ENCODE data around the gene DSCAM.
"Not testable (repeated sequence)": the region's sequence is repeated elsewhere in the genome, so short reads cannot be mapped to it uniquely, and the experiment has no call there.

DSCAM gene

DNA sequence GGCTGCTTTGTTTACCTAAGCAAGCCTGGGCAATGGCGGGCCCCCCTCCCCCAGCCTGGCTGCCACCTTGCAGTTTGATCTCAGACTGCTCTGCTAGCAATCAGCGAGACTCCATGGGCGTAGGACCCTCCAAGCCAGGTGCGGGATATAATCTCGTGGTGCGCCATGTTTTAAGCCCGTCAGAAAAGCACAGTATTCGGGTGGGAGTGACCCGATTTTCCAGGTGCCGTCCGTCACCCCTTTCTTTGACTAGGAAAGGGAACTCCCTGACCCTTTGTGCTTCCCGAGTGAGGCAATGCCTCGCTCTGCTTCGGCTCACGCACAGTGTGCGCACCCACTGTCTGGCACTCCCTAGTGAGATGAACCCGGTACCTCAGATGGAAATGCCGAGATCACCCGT is 818.6 kb downstream of the DSCAM start:
- in situ Hi-C loops (cut with MboI; ENCODE audit: low sequenced_read_pairs), result not testable (repeated sequence)

DNA sequence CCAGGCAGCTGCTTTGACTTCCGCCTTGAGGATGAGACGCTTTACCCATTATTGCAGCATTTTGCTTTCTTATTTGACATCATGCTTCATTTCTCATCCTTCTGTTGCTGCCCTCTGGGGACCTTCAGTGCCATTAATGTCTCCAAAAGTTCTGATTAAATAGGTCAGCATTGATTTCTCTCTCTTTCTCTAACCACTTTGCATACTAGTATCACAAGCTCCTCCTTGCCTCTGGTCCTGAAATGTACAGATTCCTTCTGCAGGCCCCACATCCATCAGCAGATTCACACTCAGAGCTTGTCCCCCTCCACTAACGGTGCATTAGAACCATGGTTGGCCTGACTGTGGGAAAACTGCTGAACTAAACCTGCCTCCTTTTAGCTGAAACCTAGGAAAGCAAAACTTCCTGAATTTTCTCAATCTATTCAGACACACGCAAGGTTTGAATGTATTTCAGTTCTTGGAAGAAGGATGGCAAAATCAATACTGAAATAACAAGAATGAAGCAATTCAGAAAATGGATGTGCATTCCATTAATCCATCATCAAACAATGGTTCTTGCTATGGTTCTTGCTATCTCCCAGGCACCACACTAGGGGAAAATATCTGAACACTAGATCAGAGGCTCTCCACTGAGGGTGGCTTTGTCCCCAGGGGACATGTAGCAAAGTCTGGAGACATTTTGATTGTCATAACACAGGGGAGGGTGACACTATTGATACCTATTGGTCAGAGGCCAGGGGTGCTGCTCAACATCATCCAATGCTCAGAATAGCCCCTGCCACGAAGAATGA is 825.2 kb downstream of the DSCAM start:
- in situ Hi-C loops (cut with MboI; ENCODE audit: low sequenced_read_pairs), result no loop called here

DNA sequence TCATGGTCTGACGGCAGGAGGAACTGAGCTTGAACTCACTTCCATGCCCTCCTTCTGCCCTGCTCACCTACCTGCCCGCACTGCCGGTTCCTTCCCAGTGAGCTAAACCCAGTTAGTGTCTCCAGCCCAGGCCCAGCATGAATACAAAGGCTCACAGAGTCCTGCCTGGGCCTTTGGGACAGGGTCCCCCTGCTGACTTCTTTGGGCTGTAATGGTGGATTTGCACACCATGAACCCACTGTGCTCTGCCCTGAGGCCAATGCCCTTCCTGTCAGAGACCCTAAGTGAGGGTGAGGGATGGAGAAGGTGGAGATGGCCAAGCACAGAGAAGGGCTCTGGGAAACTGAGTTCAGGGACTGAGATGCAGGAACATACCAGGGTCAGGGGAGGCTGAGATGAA is 826.3 kb downstream of the DSCAM start:
- in situ Hi-C loops (cut with MboI; ENCODE audit: low sequenced_read_pairs), result no loop called here

DNA sequence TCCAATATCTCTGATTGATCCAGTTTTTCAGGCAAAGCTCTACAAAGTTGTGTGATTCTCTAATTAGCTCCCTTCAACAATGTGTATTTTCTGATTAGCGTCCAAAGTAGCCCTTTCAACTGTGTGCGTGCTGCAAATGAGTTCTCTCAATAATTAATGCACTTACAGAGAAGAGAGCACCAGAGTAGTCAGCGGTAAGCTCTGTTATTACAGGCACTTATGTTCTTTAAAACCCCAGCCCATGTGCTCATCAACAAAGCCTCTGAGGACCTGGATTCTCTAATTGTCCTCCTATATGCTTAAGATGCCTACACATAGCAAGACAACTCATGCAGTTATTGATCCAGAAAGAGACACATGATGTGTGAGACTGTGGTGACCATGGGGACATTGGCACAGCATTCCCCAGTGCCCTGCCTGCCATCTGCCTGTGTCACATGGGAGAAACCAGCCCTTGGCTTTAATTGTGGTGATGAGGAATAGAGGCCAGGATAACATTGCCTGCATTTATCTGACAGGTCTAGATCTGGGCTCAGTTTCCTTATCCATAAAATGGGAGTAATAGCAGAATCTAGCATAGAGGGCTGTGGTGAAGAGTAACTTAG is 828.0 kb downstream of the DSCAM start:
- in situ Hi-C loops (cut with MboI; ENCODE audit: low sequenced_read_pairs), result no loop called here

DNA sequence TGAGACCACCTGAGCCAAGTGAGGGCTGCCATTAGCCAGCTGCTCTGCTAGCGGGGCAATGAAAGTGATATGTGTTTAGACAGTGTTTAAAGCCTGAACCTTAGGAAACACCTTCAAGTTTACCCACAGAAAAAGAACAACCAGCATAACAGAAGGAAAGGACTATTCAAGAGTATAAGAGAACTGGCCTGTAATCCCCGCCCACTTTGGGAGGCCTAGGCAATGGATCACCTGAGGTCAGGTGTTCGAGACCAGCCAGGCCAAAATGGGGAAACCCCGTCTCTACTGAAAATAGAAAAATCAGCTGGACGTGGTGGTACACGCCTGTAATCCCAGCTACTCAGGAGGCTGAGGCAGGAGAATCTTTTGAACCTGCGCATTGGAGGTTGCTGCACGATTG is 830.3 kb downstream of the DSCAM start:
- in situ Hi-C loops (cut with MboI; ENCODE audit: low sequenced_read_pairs), result no loop called here

DNA sequence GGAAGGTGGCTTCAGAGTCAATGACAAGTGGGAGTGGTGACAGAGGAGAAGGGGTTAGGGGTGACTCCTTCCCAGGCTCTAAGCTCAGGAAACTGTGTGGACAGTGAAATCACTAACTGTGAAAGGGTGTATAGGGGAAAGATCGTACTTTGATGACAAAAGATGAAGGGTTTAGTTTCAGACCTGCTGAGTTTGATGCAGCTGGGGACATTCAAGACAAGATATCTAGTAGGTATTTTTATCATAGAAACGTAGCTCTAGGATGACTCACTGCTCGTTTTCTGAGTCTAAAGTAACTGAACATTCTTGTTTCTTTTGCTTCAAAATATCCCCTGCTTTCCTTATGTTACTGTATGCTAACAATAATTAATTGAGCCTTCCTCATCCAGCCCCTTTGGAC is 830.7 kb downstream of the DSCAM start:
- in situ Hi-C loops (cut with MboI; ENCODE audit: low sequenced_read_pairs), result no loop called here

DNA sequence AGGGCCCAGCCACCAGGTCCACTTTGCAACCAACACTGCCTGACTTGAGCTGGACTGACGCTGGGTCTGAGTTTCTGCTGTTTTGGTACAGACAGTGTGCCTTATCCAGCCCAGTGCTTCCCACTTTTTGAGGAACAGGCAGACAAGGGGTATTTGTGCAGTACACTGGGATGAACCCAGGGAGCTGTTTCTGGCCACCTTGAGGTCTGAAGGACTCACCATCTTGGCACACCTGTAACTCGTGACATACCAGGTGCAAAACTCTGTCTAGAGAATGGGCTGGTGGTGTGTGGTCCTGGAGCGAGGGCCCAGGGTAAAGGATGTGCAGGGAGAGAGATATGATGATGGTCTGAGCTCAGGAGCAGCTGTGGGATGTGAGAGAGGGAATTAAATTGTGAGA is 831.1 kb downstream of the DSCAM start:
- in situ Hi-C loops (cut with MboI; ENCODE audit: low sequenced_read_pairs), result no loop called here

DNA sequence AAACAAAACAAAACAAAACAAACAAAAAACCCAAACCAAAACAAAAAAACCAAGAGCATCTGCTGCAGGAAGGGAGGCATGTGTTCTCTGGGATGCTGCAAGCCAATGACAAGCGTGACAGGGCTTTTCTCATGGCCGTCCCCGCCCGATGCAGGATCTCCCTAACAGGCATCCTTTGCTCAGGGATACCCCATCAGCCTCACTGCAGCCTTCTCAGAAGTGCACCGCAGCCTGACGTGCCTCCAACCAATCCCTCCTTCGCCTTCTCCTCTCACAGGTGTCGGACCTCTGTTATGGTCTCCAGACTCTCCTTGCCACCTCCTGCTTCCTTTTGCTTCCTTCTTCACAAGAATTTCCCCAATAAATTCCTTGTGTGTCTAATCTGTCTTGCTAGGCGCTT is 832.6 kb downstream of the DSCAM start:
- in situ Hi-C loops (cut with MboI; ENCODE audit: low sequenced_read_pairs), result no loop called here

DNA sequence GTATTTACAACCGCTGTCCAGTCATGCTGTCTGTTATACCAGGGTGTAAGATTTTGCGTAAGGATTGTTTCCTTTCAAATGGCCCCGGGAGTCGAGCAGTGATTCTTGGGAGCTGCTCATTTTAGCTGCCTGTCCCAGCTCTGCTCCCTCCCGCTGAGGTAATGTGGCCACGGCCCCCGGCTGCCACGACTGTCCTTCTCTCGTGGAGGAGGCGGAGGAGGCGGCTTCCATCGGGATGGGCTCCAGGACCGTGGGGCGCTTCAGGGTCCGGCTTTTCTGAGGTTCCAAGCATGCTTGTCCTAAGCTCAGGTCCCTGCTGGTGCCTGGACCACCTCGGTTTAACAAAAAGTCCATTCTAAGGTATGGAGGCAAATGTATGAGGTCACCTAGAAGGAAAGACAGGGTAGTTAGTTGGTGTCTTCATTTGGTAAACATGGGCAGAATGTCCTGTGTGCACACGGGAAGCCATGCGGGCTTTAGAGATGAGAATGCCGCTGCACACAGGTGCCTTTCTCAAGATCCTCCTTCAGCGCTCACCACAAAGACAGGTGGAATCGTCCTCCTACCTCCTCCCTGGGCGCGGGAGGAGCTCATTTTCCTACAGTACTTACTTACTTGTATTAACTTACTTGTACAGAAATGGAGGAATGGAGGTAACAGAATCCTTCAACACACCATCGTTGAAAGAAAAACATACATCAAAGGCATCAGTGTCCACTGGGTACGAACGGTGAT is 833.8 kb downstream of the DSCAM start:
- in situ Hi-C loops (cut with MboI; ENCODE audit: low sequenced_read_pairs), result no loop called here

DNA sequence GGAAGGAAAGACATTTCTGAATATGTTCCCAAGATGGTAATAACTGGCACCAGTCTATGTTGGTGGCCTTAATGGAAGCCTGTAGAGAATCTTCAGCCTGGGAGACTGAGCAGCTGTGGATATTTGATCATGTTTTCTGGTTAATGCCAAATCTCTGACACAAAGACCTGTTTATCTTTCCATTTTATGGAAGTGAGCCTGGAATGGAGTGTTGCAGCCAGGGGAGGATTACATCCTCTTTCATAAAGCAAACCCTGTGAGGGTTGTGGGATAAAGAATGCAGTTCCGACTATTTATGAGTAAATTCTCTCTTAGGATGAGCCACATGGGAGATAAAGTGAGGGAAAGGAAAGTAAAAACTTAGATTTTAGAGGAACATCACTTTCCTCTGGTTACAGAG is 835.6 kb downstream of the DSCAM start:
- in situ Hi-C loops (cut with MboI; ENCODE audit: low sequenced_read_pairs), result no loop called here

DNA sequence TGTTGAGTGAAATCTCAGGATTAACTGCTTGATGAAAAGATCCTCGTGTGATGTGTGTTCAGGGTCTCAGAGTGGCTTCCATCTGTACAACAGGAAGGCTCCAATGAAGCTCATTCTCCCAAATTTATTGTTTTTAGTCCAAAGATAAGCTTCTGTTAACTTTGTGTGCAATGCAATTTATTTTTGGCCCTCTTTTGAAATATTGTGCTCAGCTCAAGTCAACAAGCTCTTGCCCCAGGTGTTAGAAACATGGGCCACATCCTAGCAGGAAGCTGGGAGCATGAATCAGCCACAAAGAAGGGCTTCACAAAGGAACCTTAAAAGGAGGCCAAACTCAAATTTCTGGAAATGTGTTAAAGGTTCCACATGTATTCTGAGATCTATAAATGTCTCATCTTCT is 844.0 kb downstream of the DSCAM start:
- in situ Hi-C loops (cut with MboI; ENCODE audit: low sequenced_read_pairs), result no loop called here

DNA sequence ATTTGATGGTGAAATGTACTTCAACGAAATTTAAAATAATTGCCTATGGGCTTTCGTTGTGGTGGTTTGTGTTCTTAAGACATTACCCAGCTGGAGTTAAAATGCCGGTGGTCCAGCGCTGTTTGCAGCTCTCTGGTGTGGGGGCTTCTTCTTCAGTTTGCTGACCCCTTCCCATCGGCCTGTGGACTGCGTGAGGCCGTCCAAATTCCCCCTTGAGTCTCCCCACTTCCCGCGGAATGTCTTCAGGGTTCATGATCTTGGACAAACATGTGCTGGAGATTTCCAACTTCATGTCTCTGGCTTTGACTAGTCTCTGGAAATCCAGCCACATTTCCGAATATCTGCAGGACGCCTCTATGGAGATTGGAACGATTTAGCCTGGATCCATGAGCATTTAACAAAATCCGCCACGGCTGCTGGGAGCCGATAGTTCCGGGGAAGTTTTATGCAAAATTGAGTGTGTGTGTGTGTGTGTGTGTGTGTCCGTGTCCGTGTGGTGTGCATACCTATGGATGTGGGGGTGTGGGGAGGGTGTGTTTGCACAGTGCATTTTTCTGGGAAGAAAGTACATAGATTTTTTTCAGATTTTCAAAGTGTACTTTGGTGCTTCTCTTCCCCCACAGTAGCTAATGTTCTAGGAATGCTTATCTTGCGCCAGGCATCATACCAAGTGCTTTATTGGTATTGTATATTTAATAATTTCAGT is 862.5 kb downstream of the DSCAM start:
- in situ Hi-C loops (cut with MboI; ENCODE audit: low sequenced_read_pairs), result no loop called here

DNA sequence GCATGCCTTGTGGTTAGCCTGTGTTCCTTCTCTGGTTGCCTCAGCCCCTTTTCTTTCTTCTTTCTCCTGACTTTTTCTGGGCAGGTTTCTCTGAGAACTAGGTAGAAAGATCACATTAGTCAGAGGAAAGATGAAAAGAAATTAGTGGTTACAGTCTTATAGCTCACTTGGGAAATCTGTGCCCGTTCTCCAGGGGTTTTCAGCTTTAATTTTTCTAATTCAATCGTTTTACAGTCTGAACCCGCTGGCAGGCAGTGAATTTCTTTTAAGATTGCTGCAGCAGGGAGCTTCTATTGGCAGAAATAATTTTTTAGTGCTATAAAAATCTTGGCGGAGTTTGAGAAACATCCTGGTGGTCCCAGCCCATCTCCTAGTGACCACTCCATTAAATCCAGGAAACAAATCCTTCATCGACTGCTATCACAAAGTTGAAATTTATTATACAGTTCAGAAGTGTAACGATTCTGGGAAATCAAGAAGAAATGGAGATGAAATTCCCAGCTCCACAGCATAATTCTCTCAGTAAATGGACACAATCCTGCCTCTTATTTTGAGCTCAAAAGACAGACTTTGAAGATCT is 866.6 kb downstream of the DSCAM start:
- in situ Hi-C loops (cut with MboI; ENCODE audit: low sequenced_read_pairs), result no loop called here

DNA sequence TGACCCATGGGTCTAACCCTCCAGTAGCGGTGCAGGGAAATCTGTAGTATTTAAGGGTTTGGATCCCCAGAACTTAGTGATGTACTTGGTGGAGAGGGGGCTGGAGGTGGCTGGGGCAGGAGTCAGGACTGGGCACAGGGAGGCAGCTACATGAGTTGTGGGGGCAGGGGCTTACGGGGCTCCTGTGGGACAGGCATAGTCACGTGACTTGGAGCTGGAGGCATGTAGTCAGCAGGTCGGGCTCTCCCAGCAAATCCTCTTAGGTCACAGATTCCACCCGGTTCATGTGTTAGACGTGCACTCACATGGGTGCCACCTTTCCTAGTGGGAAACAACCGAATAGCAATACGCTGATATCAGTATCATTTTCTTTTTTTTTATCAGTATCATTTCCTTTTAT is 867.6 kb downstream of the DSCAM start:
- in situ Hi-C loops (cut with MboI; ENCODE audit: low sequenced_read_pairs), result no loop called here

DNA sequence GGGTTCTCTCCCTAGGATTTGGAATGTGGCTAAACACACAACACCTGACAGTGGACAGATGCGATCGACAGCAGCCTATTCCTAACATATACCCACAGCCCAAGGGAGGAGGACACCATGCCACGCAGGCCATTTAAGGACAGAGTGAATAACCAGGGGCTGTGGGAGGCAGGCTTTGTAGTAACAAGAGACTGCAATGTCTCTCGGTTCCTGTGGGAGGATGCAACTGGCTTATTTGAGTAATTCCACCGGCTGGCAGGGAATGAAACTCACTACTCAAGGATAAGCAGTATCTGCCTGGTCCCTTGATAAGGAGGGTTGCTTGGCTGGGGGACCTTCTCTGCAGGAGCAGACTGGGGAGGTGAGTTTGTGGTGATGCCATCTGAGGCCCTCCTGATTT is 870.2 kb downstream of the DSCAM start:
- in situ Hi-C loops (cut with MboI; ENCODE audit: low sequenced_read_pairs), result no loop called here

DNA sequence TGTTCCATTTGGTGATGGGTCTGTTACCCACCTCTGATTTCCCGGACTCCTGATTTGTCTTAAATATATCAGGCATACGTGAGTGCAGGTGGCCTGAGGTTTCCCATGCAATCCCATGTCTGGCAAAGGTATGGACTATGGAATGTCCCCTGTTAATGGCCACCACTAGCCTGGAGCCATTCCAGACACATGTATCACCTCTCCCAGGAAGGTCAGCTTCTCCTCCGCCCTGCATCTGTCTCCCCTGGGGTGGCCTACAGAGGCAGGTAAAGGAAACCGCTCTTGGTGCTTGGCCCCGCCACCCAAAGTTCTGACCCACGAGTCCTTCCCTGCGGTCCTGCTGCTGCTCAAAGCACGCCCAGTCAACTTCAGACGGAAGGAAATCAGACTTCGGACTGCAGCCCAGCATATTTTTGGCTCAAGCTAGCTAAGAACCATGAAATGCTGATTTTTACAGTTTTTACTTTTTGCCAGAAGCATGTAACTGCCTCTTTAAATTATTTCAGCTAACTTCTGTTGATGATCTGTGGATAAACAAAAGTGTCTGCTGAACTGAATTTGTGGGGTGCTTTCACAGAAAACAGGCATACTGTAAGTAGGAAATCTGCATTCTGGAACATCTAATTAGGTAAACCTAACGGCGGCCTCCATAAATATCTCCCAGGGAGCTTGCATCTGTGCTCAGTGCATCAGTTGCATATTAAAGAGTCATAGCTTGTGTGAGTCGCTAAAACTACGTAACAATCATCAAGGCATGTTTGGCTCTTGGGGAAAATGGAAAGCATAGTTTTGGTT is 873.8 kb downstream of the DSCAM start:
- in situ Hi-C loops (cut with MboI; ENCODE audit: low sequenced_read_pairs), result no loop called here

DNA sequence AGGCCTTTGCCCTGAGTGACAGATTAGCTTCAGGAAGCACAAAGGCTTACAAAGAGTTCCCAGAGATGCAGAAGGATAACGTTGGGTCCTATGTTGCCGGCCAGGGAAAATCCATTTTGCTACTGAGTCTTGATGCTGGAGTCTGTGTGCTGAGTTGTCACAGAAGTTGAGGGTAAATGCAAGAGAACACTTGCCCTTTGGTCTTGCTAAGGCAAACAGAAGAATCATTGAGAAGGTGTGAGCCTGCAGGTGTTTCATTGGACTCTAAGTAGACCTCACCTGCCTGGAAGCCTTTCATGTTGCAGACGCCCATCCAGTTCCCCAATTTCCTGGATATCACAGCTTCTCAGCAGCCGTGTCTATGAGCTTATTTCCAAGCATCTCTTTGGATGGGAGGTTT is 874.5 kb downstream of the DSCAM start:
- in situ Hi-C loops (cut with MboI; ENCODE audit: low sequenced_read_pairs), result no loop called here

DNA sequence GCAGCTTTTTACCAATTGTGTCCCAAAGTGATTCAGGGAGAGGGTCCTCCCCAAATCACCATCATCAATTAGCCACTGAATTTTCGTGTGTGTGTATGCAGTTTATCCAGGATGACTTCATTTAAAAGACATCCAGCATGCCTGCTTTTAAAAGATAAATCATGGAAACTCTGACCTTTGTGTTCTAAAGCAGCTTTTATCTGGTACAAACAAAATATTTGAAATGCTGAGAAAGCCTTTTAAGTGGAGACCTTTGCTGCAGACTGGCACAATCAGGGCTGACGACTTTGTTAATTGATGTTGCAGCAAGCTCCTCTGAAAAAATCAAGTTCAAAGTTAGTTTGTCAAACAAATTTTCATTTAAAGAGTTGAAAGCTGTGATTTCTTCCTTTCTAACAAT is 875.0 kb downstream of the DSCAM start:
- in situ Hi-C loops (cut with MboI; ENCODE audit: low sequenced_read_pairs), result no loop called here

DNA sequence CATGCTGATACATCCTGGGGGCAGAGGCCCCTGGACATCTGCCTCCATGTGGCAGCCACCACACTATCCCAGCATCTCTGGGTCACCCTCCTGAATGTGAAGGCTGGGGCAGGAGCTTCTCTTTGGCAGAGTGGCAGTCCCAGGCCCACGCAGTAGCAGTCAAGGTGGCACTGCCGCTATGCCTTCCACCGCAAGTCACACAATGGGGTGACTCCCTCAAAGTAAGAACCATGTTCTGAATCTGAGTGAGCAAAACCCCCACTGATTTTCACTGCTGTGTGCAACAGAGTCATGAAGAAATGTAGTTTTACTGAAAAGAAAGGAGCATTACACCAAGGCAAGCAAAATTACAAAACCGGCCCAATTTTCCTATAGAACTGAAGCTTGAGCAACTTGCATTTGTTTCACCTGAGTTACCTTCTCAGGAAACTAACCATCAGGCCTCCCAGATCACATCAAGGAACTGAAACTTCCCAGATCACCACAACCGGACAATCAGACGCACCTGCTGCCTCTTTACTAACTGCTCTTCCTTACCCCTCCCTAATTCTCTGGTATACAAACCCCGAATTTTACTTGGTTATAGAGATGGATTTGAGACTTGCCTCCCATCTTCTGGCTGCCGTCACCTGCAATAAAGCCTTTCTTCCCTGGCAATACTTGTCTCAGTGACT is 877.1 kb downstream of the DSCAM start:
- in situ Hi-C loops (cut with MboI; ENCODE audit: low sequenced_read_pairs), result no loop called here

DNA sequence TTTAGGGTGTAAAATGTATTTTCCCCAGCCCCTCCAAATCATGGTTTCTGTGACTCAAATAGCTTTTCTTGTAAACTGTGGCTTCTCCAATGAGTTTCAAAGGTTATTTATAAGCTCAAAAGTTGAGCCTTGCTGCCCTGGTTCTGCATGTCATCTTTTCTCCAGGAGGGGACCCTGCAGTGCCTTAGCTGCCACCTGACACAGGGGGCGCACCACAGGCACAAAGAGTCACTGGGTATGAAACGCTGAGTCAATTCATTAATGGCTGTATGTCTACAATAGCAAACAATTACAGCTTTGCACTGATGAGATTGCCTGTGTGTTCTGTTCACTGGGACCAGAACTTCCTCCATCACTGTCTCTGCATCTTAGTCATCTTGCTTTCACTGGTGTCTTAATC is 878.9 kb downstream of the DSCAM start:
- in situ Hi-C loops (cut with MboI; ENCODE audit: low sequenced_read_pairs), result no loop called here
